ENCODE results near the gene ADAMTSL1.

The ADAMTSL1 gene

GRCh38 chr9:18500451-18500850, 26.5 kb downstream of the ADAMTSL1 start:
- DNase-seq = no peak

GRCh38 chr9:18501949-18502348, 28.0 kb downstream of the ADAMTSL1 start:
- DNase-seq = no peak

- no peak for DNase-seq
These were observed 28.6 kb downstream of the ADAMTSL1 start for GRCh38 chr9:18502546-18502945.

GRCh38 chr9:18504707-18505106, 30.8 kb downstream of the ADAMTSL1 start:
- DNase-seq = no peak

- no peak for DNase-seq
These were observed 33.2 kb downstream of the ADAMTSL1 start for GRCh38 chr9:18507151-18507550.

- no peak for DNase-seq
These were observed 42.6 kb downstream of the ADAMTSL1 start for GRCh38 chr9:18516514-18516913.

GRCh38 chr9:18516965-18517364, 43.0 kb downstream of the ADAMTSL1 start:
- no peak for DNase-seq

GRCh38 chr9:18520416-18521047, 46.6 kb downstream of the ADAMTSL1 start:
- DNase-seq = no peak

GRCh38 chr9:18526685-18527084, 52.7 kb downstream of the ADAMTSL1 start:
- no peak for DNase-seq

- no peak for DNase-seq
These were observed 57.4 kb downstream of the ADAMTSL1 start for GRCh38 chr9:18531136-18532065.

- DNase-seq = no peak
These were observed 60.7 kb downstream of the ADAMTSL1 start for GRCh38 chr9:18534611-18535010.

- no peak for DNase-seq
These were observed 62.6 kb downstream of the ADAMTSL1 start for GRCh38 chr9:18536554-18536953.

- no peak for DNase-seq
These were observed 65.3 kb downstream of the ADAMTSL1 start for GRCh38 chr9:18539203-18539693.

GRCh38 chr9:18542837-18543405, 69.0 kb downstream of the ADAMTSL1 start:
- no peak for DNase-seq

GRCh38 chr9:18543406-18544192, 69.6 kb downstream of the ADAMTSL1 start:
- no peak for DNase-seq

GRCh38 chr9:18544456-18544855, 70.5 kb downstream of the ADAMTSL1 start:
- DNase-seq = no peak

GRCh38 chr9:18545636-18546360, 71.8 kb downstream of the ADAMTSL1 start:
- DNase-seq = no peak

- no peak for DNase-seq
These were observed 74.5 kb downstream of the ADAMTSL1 start for GRCh38 chr9:18548456-18548855.

GRCh38 chr9:18549772-18550171, 75.8 kb downstream of the ADAMTSL1 start:
- DNase-seq = no peak

GRCh38 chr9:18550286-18550685, 76.3 kb downstream of the ADAMTSL1 start:
- DNase-seq = no peak

- no peak for DNase-seq
These were observed 80.3 kb downstream of the ADAMTSL1 start for GRCh38 chr9:18554244-18554643.
